Psoas muscle (tissue), 8 donors: Measurements from ENCODE around the gene SCUBE3. TPM values are rescaled to one million over a fixed set of nuclear protein-coding genes. Genes with fewer than 3 reads are reported as not detected.
A peak's percentile ranks its signal among the peaks of the same experiment; 100 is the strongest.

Source experiments
- ATAC-seq, 4 donors: fragments of 200-7000 bp; cut with Tn5 transposase; one replicate each; pipeline ENCODE4 v1.9.1; 2020; ENCODE audit warnings: moderate library complexity in 3 of 4, mild to moderate bottlenecking in 2 of 4
- DNase-seq, 2 donors: peaks; one replicate each; pipeline ENCODE4 v3.0.0-alpha.2; 2020
- H3K27ac ChIP-seq: fragments of 200-600 bp; one replicate; pipeline ENCODE4 v1.8.0; 2022
- H3K27me3 ChIP-seq, 3 donors: fragments of 200-600 bp in 1 of 3; one replicate each; pipeline versions ENCODE4 v1.6.1 to v1.8.0; 2013 to 2022; ENCODE audit warnings: low read length in 2 of 3, mild to moderate bottlenecking in 2 of 3, moderate library complexity in 1 of 3; ENCODE audit not compliant: insufficient read depth in 3 of 3
- H3K36me3 ChIP-seq, 2 donors: fragments of 200-600 bp in 1 of 2; one replicate each; pipeline versions ENCODE4 v1.6.1 to v1.8.0; 2013 to 2022; ENCODE audit warnings: low read depth in 1 of 2, mild to moderate bottlenecking in 1 of 2, moderate library complexity in 1 of 2; ENCODE audit not compliant: insufficient read depth in 1 of 2
- H3K4me1 ChIP-seq: fragments of 200-600 bp; one replicate; pipeline ENCODE4 v1.8.0; 2022
- H3K4me3 ChIP-seq: fragments of 200-600 bp; one replicate; pipeline ENCODE4 v1.8.0; 2022; ENCODE audit warnings: mild to moderate bottlenecking
- H3K9me3 ChIP-seq: fragments of 200-600 bp; one replicate; pipeline ENCODE4 v1.8.0; 2022
- WGBS, 3 donors: extraction: QIAGEN DNeasy Blood & Tissue Kit; methylation state at CpG; one replicate each; pipeline versions ENCODE4 v1.1.6 to v1.1.7; 2013; 5-methylcytosine and 5-hydroxymethylcytosine counted together
- intact Hi-C, 2 donors: fragments of 100-400 bp; cut with DNase I; formaldehyde crosslinking; loops; one replicate each; pipeline versions ENCODE4 v1.11.0 to v1.14.2; 2022
- polyA plus RNA-seq, 3 donors: library from polyadenylated mRNA; stranded (reverse); fragments of 200-250 nt; gene quantifications; one replicate each; pipeline ENCODE4 v1.2.3, GENCODE V29; 2013
- total RNA-seq, 4 donors: library from RNA; stranded (reverse); fragmentation: NEBNext Ultra II Directional in 2 of 4; extraction: Animal tissue kit (Norgen Biotek cat#: 25700) in 2 of 4; gene quantifications; one replicate each; pipeline versions ENCODE4 v1.2.1 to v1.2.4, GENCODE V29; 2021 to 2023
- TF ChIP-seq, protein P1 (sequence below): fragments of 200-600 bp; IDR thresholded peaks from one replicate; pipeline ENCODE4 v1.8.0; 2022; ENCODE audit warnings: antibody characterized with exemption
- donor health status: healthy with polysubstance abuse.
- donor health status: DM: no; HTN: no; CAD: no; lungs with moderate emphysema.
- donor health status: Bipolar disorder and iron deficiency.
- donor health status: healthy.
- donor health status: DM: yes; HTN: yes; CAD: no.
- donor health status: DM: no; HTN: no; CAD: no.
- donor health status: DM: no; HTN: no; CAD: no.
- donor health status: DM: yes; HTN: yes; CAD: no.

SCUBE3 gene
- total and polyA plus RNA-seq, 7 donors: 0.01 to 0.21 (median 0.04) TPM; not detected in 2

DNA sequence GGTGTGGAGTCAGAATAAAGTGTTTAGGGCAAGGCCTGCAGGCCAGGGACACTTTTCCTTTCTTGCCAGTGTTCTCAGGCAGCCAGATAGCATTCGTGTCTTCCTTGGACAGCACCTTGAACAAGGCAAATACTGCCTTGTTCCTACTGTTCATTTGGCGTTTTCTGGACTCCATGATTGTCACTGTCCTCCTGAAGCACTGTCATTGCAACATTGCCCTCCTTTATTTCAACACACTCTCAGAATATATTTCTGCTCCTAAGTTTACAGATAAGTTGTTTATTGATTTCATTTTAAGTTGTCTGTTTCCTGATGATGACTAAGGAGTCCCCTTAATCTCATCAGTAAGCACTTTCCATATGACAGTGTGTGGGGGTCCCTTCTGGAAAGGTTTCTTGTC, 68.7 kb downstream of the SCUBE3 start:
- H3K4me1 ChIP-seq: peaks cover 44% of the 10 kb centered on the region
- peaks cover 6 to 65% of the 10 kb centered on the region in 2 donors for H3K36me3 ChIP-seq
- WGBS, 3 donors: 41 to 81% (median 50%) methylated on average over 2 of the region's 2 CpGs
- peak overlapping the region; percentile 65 for H3K27ac ChIP-seq
- DNase-seq: no peak
- intact Hi-C loops: no loop called here
- TF ChIP-seq, protein P1, sequence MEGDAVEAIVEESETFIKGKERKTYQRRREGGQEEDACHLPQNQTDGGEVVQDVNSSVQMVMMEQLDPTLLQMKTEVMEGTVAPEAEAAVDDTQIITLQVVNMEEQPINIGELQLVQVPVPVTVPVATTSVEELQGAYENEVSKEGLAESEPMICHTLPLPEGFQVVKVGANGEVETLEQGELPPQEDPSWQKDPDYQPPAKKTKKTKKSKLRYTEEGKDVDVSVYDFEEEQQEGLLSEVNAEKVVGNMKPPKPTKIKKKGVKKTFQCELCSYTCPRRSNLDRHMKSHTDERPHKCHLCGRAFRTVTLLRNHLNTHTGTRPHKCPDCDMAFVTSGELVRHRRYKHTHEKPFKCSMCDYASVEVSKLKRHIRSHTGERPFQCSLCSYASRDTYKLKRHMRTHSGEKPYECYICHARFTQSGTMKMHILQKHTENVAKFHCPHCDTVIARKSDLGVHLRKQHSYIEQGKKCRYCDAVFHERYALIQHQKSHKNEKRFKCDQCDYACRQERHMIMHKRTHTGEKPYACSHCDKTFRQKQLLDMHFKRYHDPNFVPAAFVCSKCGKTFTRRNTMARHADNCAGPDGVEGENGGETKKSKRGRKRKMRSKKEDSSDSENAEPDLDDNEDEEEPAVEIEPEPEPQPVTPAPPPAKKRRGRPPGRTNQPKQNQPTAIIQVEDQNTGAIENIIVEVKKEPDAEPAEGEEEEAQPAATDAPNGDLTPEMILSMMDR: no peak
- H3K9me3 ChIP-seq: no peaks in the 10 kb centered on the region
- no peak overlapping the region for H3K4me3 ChIP-seq
- H3K27me3 ChIP-seq: no peaks in the 10 kb centered on the region
- ATAC-seq: peak in 3 of 4 donors; percentile 29 to 82 (median 61)

GRCh38 chr6:35283361-35283760, 69.6 kb downstream of the SCUBE3 start:
- Histone ChIP-seq H3K9me3 (no peaks in the 10 kb centered on the region), H3K36me3 (peaks cover 6 to 74% of the 10 kb centered on the region in 2 donors), H3K27ac (peak overlapping the region; percentile 65), H3K4me3 (no peak overlapping the region), H3K4me1 (peaks cover 48% of the 10 kb centered on the region), H3K27me3 (no peaks in the 10 kb centered on the region)
- DNase-seq: no peak
- TF ChIP-seq, protein P1: no peak
- 36 to 62% (median 52%) methylated on average over 2 of the region's 2 CpGs for WGBS, 3 donors
- intact Hi-C loops: no loop called here
- peak; percentile 52 to 86 (median 66) for ATAC-seq

DNA sequence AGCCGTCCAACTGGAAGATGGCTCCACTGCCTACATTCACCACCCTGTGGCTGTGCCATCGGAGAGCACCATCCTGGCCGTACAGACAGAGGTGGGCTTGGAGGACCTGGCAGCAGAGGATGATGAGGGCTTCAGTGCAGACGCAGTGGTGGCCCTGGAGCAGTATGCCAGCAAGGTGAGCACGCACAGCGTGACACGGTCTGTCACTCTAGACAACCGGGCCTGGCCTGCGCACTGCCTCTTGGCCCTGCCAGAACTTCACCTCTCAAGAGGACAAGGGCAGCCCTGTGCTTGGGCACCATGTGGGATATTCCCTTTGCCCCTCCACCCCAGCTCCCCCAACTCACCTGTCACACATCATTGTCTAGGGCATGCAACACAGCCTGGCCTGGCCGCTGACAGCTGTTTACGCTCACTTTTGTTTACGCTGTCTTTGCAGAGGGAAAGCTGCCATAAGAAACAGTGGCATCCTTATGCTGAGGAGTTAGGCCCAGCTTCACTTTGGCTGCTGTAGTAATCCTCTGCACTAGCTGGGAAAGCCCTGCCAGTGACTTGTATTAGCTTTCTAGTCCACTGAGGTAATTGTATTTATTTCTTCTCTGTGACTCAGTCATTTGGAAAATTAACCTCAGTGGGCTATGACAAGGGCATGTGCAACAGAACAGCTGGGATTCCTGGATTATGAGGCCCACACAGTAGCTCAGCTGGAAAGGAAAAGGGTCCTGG, 74.1 kb downstream of the SCUBE3 start:
- TF ChIP-seq, protein P1: no peak
- H3K4me3 ChIP-seq: no peak overlapping the region
- WGBS, 3 donors: 50 to 81% (median 52%) methylated on average over 12 of the region's 12 CpGs
- H3K36me3 ChIP-seq: peaks cover 2 to 99% of the 10 kb centered on the region in 2 donors
- no peaks in the 10 kb centered on the region for H3K27me3 ChIP-seq
- peak overlapping the region; percentile 76 for H3K27ac ChIP-seq
- no peaks in the 10 kb centered on the region for H3K9me3 ChIP-seq
- intact Hi-C loops: no loop called here
- ATAC-seq (peak; percentile 79 to 88 (median 84)), DNase-seq (peak; percentile 20 to 54)
- peaks cover 29% of the 10 kb centered on the region for H3K4me1 ChIP-seq

- Histone ChIP-seq H3K36me3 (peaks cover 2 to 99% of the 10 kb centered on the region in 2 donors), H3K4me1 (peaks cover 19% of the 10 kb centered on the region), H3K9me3 (no peaks in the 10 kb centered on the region), H3K4me3 (no peak overlapping the region), H3K27me3 (no peaks in the 10 kb centered on the region), H3K27ac (peak overlapping the region; percentile 76)
- 73 to 74% (median 73%) methylated on average over 4 of the region's 4 CpGs for WGBS, 3 donors
- TF ChIP-seq, protein P1: no peak
- intact Hi-C loops: no loop called here
- ATAC-seq (no peak), DNase-seq (no peak)
Observed at GRCh38 chr6:35288834-35289233, 75.1 kb downstream of the SCUBE3 start.
